ENCODE measurements around the gene PKHD1.

DNA sequence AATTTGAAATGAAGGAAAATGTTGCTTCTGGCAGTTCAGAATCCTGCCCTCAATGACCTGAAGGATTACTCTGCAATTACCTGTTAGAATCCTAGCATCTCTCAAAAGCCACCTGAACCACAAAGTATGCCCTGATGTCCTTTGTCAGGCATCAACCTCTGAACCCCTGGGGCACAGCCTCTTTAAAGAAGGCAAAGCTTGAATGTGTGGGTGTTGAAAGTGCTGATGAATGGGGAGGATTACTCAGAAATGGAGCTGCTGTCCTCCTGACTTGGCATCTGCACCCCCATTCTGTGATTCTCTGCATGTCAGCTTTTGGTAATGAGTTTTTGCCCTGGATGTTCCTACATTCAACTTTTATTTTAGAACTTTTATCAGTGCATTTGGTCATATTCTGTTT lies 179.2 kb downstream of the PKHD1 start:
- TF ChIP-seq, protein P1, sequence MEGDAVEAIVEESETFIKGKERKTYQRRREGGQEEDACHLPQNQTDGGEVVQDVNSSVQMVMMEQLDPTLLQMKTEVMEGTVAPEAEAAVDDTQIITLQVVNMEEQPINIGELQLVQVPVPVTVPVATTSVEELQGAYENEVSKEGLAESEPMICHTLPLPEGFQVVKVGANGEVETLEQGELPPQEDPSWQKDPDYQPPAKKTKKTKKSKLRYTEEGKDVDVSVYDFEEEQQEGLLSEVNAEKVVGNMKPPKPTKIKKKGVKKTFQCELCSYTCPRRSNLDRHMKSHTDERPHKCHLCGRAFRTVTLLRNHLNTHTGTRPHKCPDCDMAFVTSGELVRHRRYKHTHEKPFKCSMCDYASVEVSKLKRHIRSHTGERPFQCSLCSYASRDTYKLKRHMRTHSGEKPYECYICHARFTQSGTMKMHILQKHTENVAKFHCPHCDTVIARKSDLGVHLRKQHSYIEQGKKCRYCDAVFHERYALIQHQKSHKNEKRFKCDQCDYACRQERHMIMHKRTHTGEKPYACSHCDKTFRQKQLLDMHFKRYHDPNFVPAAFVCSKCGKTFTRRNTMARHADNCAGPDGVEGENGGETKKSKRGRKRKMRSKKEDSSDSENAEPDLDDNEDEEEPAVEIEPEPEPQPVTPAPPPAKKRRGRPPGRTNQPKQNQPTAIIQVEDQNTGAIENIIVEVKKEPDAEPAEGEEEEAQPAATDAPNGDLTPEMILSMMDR (IDR thresholded peaks at IDR 0.05): no peak
- TF ChIP-seq POLR2A (IDR thresholded peaks at IDR 0.05): no peak

Data from body of pancreas (tissue), 4 donors.